ENCODE results near the gene TPRA1.

Gene TPRA1

DNA sequence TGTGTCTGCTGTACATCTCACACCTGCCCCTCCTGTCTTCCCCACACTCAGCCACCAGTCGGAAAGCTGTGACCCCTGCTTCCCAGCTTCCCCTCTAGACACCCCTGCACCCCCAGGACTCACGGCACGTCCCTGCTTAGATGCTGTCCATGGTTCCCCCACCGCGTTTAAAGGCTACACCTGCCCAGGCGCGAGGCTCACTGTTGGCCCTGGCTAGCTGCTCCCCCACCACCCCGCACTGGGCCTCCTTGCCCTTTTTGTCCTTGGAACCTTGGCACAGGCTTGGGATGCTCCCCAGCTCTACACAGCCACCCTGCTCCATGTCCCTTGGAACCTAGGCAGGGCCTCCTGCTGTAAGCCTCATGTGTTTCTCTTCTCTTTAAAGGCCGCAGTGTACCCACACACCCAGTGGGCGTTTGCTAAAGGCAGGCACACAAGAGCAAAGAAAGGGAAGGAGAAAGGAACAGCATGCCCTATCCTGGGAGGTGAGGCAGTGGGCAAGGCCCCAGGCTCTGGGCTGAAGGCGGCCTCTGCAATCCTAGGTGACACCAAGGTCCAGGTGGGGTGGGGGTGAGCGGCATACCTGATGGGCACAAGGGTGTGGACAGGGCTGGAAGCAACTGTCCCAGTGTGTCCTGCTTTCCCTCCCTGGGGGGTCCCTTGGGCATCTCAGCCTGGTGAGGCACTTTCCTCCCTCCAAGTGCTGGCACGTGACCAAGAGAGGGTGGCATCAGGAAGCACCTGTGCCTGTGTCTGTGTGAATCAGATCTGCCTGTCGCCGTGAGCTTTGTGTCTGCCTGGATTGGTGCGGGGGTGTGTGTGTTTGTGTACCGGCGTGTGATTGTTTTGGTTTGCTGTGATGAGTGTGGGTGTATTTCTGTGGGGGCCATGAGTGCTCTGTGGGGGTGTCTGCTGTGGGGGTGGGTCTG, 54.4 kb downstream of the TPRA1 start:
- TF ChIP-seq GLIS3 (CRISPR knock-in tag; IDR thresholded peaks at IDR 0.05) = no peak
- ATAC-seq = no peak

DNA sequence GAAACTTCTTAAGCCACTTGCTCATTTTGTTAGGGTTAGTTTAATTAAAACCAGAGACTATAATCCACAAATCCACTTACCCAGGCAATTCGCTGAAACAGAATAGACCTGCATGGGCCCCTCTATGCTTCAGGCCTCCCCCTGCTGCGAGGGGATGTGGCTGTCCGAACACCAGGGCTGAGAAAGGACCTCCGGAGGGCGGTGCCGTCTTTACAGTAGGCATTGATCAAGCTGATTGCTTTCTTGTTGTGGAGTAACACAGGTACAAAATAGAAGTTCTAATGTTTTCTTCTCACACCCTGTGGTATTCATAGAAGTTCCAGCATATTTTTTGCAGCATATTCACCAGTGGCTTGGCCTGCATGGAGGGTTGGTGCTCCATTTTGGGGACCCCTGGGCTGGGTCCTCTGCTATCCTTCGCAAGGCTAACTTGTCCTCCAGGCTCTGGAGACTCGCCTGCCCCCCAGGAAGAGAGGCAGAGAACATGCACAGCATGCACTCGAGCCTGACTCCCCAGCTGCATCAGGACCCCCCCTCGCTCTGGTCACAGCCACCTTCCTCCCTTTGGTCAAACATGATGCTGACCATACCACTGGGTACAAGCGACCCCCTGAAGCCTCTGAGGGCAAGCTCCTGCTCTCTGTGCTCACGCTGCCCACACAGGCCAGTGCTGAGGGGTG, 55.3 kb downstream of the TPRA1 start:
- ATAC-seq = no peak
- TF ChIP-seq, protein P1, sequence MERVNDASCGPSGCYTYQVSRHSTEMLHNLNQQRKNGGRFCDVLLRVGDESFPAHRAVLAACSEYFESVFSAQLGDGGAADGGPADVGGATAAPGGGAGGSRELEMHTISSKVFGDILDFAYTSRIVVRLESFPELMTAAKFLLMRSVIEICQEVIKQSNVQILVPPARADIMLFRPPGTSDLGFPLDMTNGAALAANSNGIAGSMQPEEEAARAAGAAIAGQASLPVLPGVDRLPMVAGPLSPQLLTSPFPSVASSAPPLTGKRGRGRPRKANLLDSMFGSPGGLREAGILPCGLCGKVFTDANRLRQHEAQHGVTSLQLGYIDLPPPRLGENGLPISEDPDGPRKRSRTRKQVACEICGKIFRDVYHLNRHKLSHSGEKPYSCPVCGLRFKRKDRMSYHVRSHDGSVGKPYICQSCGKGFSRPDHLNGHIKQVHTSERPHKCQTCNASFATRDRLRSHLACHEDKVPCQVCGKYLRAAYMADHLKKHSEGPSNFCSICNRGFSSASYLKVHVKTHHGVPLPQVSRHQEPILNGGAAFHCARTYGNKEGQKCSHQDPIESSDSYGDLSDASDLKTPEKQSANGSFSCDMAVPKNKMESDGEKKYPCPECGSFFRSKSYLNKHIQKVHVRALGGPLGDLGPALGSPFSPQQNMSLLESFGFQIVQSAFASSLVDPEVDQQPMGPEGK (CRISPR knock-in tag; IDR thresholded peaks at IDR 0.05; ENCODE audit: borderline replicate concordance) = no peak
- TF ChIP-seq, protein P2, sequence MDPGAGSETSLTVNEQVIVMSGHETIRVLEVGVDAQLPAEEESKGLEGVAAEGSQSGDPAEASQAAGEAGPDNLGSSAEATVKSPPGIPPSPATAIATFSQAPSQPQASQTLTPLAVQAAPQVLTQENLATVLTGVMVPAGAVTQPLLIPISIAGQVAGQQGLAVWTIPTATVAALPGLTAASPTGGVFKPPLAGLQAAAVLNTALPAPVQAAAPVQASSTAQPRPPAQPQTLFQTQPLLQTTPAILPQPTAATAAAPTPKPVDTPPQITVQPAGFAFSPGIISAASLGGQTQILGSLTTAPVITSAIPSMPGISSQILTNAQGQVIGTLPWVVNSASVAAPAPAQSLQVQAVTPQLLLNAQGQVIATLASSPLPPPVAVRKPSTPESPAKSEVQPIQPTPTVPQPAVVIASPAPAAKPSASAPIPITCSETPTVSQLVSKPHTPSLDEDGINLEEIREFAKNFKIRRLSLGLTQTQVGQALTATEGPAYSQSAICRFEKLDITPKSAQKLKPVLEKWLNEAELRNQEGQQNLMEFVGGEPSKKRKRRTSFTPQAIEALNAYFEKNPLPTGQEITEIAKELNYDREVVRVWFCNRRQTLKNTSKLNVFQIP (CRISPR knock-in tag; IDR thresholded peaks at IDR 0.05; ENCODE audit: borderline replicate concordance, low read depth) = no peak
- TF ChIP-seq CSRNP3 (CRISPR knock-in tag; IDR thresholded peaks at IDR 0.05) (no peak), ZFP3 (CRISPR knock-in tag; IDR thresholded peaks at IDR 0.05) (no peak), OSR1 (CRISPR knock-in tag; IDR thresholded peaks at IDR 0.05) (no peak), CREB5 (CRISPR knock-in tag; IDR thresholded peaks at IDR 0.05; ENCODE audit: low read depth) (no peak), BACH2 (CRISPR knock-in tag; IDR thresholded peaks at IDR 0.05; ENCODE audit: borderline replicate concordance) (no peak)

DNA sequence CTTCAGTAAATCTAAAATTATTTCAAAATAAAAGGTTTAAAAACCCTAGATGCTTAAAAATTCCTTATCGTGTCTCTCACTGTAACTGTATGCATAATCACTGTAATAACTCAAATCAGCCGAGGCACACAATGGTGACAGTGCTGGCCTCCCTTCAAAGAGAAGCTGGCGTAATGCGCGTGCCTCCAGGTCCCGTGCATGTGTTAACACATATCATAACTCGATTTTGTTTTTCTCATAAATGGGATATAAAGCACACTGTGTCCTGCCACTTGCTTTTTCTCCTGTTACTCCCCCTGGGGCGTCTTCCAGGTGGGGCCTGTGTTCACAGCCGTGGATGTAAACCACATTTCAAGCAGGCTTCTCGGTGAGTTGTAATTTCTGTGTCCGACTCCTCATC, 56.0 kb downstream of the TPRA1 start:
- TF ChIP-seq ZFP30 (CRISPR knock-in tag; IDR thresholded peaks at IDR 0.05) = no peak
- no peak for TF ChIP-seq ZNF565 (CRISPR knock-in tag; conservative IDR thresholded peaks at IDR 0.05; ENCODE audit: low read depth)
- ATAC-seq = no peak

DNA sequence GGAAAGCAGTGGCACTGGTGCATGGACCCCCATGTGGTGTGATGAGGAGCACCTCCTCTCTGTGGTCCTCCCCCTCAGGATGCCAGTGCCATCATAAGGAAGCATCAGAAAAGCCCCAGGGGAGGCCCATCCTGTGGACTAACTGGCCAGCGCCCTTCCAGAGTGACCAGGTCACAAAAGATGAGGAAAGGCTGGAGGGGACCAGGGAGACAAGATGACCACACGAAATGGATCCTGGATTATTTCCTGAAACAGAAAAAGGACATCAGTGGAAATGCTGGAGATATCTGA, 56.4 kb downstream of the TPRA1 start:
- no peak for ATAC-seq
- no peak for TF ChIP-seq RARB (CRISPR knock-in tag; IDR thresholded peaks at IDR 0.05)
- TF ChIP-seq ZFP3 (CRISPR knock-in tag; IDR thresholded peaks at IDR 0.05) = no peak
- no peak for TF ChIP-seq OSR1 (CRISPR knock-in tag; IDR thresholded peaks at IDR 0.05)
- TF ChIP-seq TCF4 (CRISPR knock-in tag; IDR thresholded peaks at IDR 0.05; ENCODE audit: borderline replicate concordance) = no peak
- no peak for TF ChIP-seq CSRNP3 (CRISPR knock-in tag; IDR thresholded peaks at IDR 0.05)
- TF ChIP-seq CREB5 (CRISPR knock-in tag; IDR thresholded peaks at IDR 0.05; ENCODE audit: low read depth) = no peak
- TF ChIP-seq PPARA (CRISPR knock-in tag; IDR thresholded peaks at IDR 0.05; ENCODE audit: borderline replicate concordance) = no peak
- TF ChIP-seq, protein P1 (CRISPR knock-in tag; IDR thresholded peaks at IDR 0.05; ENCODE audit: borderline replicate concordance) = no peak
- no peak for TF ChIP-seq ZNF565 (CRISPR knock-in tag; conservative IDR thresholded peaks at IDR 0.05; ENCODE audit: low read depth)
- TF ChIP-seq ISL1 (CRISPR knock-in tag; IDR thresholded peaks at IDR 0.05) = no peak
- no peak for TF ChIP-seq ZNF8 (CRISPR knock-in tag; IDR thresholded peaks at IDR 0.05)
- no peak for TF ChIP-seq ARNTL (CRISPR knock-in tag; IDR thresholded peaks at IDR 0.05; ENCODE audit: borderline replicate concordance, low read depth)
- no peak for TF ChIP-seq GLIS3 (CRISPR knock-in tag; IDR thresholded peaks at IDR 0.05)
- no peak for TF ChIP-seq BACH2 (CRISPR knock-in tag; IDR thresholded peaks at IDR 0.05; ENCODE audit: borderline replicate concordance)
- TF ChIP-seq, protein P3, sequence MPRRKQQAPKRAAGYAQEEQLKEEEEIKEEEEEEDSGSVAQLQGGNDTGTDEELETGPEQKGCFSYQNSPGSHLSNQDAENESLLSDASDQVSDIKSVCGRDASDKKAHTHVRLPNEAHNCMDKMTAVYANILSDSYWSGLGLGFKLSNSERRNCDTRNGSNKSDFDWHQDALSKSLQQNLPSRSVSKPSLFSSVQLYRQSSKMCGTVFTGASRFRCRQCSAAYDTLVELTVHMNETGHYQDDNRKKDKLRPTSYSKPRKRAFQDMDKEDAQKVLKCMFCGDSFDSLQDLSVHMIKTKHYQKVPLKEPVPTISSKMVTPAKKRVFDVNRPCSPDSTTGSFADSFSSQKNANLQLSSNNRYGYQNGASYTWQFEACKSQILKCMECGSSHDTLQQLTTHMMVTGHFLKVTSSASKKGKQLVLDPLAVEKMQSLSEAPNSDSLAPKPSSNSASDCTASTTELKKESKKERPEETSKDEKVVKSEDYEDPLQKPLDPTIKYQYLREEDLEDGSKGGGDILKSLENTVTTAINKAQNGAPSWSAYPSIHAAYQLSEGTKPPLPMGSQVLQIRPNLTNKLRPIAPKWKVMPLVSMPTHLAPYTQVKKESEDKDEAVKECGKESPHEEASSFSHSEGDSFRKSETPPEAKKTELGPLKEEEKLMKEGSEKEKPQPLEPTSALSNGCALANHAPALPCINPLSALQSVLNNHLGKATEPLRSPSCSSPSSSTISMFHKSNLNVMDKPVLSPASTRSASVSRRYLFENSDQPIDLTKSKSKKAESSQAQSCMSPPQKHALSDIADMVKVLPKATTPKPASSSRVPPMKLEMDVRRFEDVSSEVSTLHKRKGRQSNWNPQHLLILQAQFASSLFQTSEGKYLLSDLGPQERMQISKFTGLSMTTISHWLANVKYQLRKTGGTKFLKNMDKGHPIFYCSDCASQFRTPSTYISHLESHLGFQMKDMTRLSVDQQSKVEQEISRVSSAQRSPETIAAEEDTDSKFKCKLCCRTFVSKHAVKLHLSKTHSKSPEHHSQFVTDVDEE (CRISPR knock-in tag; IDR thresholded peaks at IDR 0.05) = no peak
